ENCODE results near the gene MAML3. TPM values are rescaled to one million over a fixed set of nuclear protein-coding genes. Genes with fewer than 3 reads are reported as not detected.

The MAML3 gene
- total and polyA plus RNA-seq, 2 of the 13 experiments (the other 11 are each of a cell fraction or from before 2014, with no cell fraction given): 0.05 to 0.13 TPM

- no peak for TF ChIP-seq ZNF609 (CRISPR knock-in tag; IDR thresholded peaks at IDR 0.05; ENCODE audit: borderline replicate concordance)
- no peak for TF ChIP-seq GPN1 (CRISPR knock-in tag; IDR thresholded peaks at IDR 0.05; ENCODE audit: borderline replicate concordance)
- no peak for TF ChIP-seq RAD21 (CRISPR knock-in tag; IDR thresholded peaks at IDR 0.05)
- no peak for TF ChIP-seq KLF12 (CRISPR knock-in tag; IDR thresholded peaks at IDR 0.05; ENCODE audit: borderline replicate concordance)
- TF ChIP-seq CCDC6 (CRISPR knock-in tag; IDR thresholded peaks at IDR 0.05): no peak
- TF ChIP-seq TAF1 (CRISPR knock-in tag; IDR thresholded peaks at IDR 0.05): no peak
- no peak for TF ChIP-seq JARID2 (CRISPR knock-in tag; IDR thresholded peaks at IDR 0.05; ENCODE audit: insufficient replicate concordance)
- TF ChIP-seq SRF (IDR thresholded peaks at IDR 0.05; ENCODE audit: low read depth, low read length): no peak
- TF ChIP-seq RCOR2 (CRISPR knock-in tag; IDR thresholded peaks at IDR 0.05): no peak
- no peak for TF ChIP-seq CERS6 (CRISPR knock-in tag; IDR thresholded peaks at IDR 0.05)
- TF ChIP-seq RXRA (CRISPR knock-in tag; IDR thresholded peaks at IDR 0.05): no peak
- no peak for TF ChIP-seq FOXJ3 (CRISPR knock-in tag; IDR thresholded peaks at IDR 0.05; ENCODE audit: borderline replicate concordance)
- no peak for TF ChIP-seq ATF2 (CRISPR knock-in tag; IDR thresholded peaks at IDR 0.05)
- TF ChIP-seq MTA3 (CRISPR knock-in tag; IDR thresholded peaks at IDR 0.05): no peak
- TF ChIP-seq ZNF333 (CRISPR knock-in tag; IDR thresholded peaks at IDR 0.05; ENCODE audit: borderline replicate concordance): no peak
These were observed 476.9 kb downstream of the MAML3 start (continued) for GRCh38 chr4:139676913-139677585.

Data from HepG2 (cell line).